T-cell (primary cell): ENCODE measurements around the gene TP53I11. TPM values are rescaled to one million over a fixed set of nuclear protein-coding genes. Genes with fewer than 3 reads are reported as not detected.

Experiments used
- ATAC-seq, 4 experiments: fragments of 200-7000 bp in 3 of 4; fragments of 150-1000 bp in 1 of 4; cut with Tn5 transposase; replicated peaks in 1 of 4; 1 replicate in 3 of 4; 2 replicates in 1 of 4; pipeline ENCODE4 v1.10.0; 2021; ENCODE audit warnings: moderate library complexity in 3 of 4, mild to moderate bottlenecking in 2 of 4, moderate number of reproducible peaks in 1 of 4
- CTCF ChIA-PET, 2 donors: fragments of 300-600 bp; sonication (Branson Sonifier 250); formaldehyde crosslinking; loops; one replicate each; lab custom pipeline; 2022; ENCODE audit warnings: antibody characterized with exemption in 2 of 2; lab: Charles Lee
- POLR2A ChIA-PET, 2 donors: fragments of 300-600 bp; sonication (Branson Sonifier 250); formaldehyde crosslinking; loops; one replicate each; lab custom pipeline; 2022; ENCODE audit warnings: antibody characterized with exemption in 2 of 2; lab: Charles Lee
- DNase-seq, 35 experiments: peaks; one replicate each; pipeline versions ENCODE4 v3.0.0 to v3.0.0-alpha.2; 2013 to 2023
- H3K27ac ChIP-seq: one replicate; pipeline ENCODE4 v1.5.1; 2013; ENCODE audit warnings: low read length
- H3K27me3 ChIP-seq, 2 experiments: replicated peaks in 1 of 2; 1 replicate in 1 of 2; 2 replicates in 1 of 2; pipeline versions ENCODE4 v1.6.1 to v1.7.0; 2013; ENCODE audit warnings: low read length in 1 of 2, mixed read lengths in 1 of 2; ENCODE audit not compliant: control insufficient read depth in 2 of 2, insufficient read depth in 2 of 2; ENCODE audit errors: extremely low read depth in 1 of 2
- H3K36me3 ChIP-seq, 2 donors: 1 replicate in 1 of 2; 2 replicates in 1 of 2; pipeline versions ENCODE4 v1.6.1 to v1.7.0; 2013; ENCODE audit warnings: low read length in 1 of 2; ENCODE audit not compliant: control insufficient read depth in 2 of 2, insufficient read depth in 1 of 2; ENCODE audit errors: extremely low read depth in 1 of 2
- H3K4me1 ChIP-seq, 2 experiments: 1 replicate in 1 of 2; 2 replicates in 1 of 2; pipeline versions ENCODE4 v1.6.1 to v1.7.0; 2013; ENCODE audit warnings: low read length in 2 of 2, mixed read lengths in 1 of 2; ENCODE audit not compliant: insufficient read depth in 2 of 2, control insufficient read depth in 1 of 2; ENCODE audit errors: extremely low read depth in 1 of 2
- H3K4me3 ChIP-seq, 2 donors: 1 replicate in 1 of 2; 2 replicates in 1 of 2; pipeline versions ENCODE4 v1.5.1 to v1.7.0; 2013; ENCODE audit warnings: mild to moderate bottlenecking in 2 of 2, low read length in 1 of 2, moderate library complexity in 1 of 2; ENCODE audit not compliant: control insufficient read depth in 1 of 2; ENCODE audit errors: extremely low read depth in 1 of 2
- H3K9me3 ChIP-seq: 2 replicates; pipeline ENCODE4 v1.7.0; 2013
- H3K27ac Mint-ChIP-seq, 2 donors: one replicate each; pipeline ENCODE4 v1.8.0; 2020 to 2021; ENCODE audit warnings: mild to moderate bottlenecking in 2 of 2, mixed read lengths in 2 of 2
- H3K27me3 Mint-ChIP-seq, 2 donors: one replicate each; pipeline ENCODE4 v1.8.0; 2021 to 2022; ENCODE audit warnings: mixed read lengths in 2 of 2
- H3K36me3 Mint-ChIP-seq: one replicate; pipeline ENCODE4 v1.8.0; 2021; ENCODE audit warnings: mixed read lengths
- H3K4me1 Mint-ChIP-seq, 3 donors: one replicate each; pipeline ENCODE4 v1.8.0; 2020 to 2022; ENCODE audit warnings: mixed read lengths in 3 of 3, mild to moderate bottlenecking in 1 of 3
- H3K4me3 Mint-ChIP-seq, 3 donors: one replicate each; pipeline ENCODE4 v1.8.0; 2020 to 2022; ENCODE audit warnings: mild to moderate bottlenecking in 3 of 3, mixed read lengths in 3 of 3, moderate library complexity in 3 of 3
- H3K9me3 Mint-ChIP-seq, 3 donors: one replicate each; pipeline ENCODE4 v1.8.0; 2020 to 2022; ENCODE audit warnings: mixed read lengths in 3 of 3
- WGBS: methylation state at CpG from one replicate; pipeline ENCODE4 v1.1.5; 2013; ENCODE audit warnings: missing lambda C conversion rate; ENCODE audit not compliant: insufficient coverage; 5-methylcytosine and 5-hydroxymethylcytosine counted together
- total RNA-seq, 35 experiments: library from RNA in 6 of 35; stranded (reverse) in 6 of 35; fragments of 120-200 nt in 1 of 35; gene quantifications; one replicate each; pipeline versions ENCODE4 v1.2.1 to v1.2.4 and lab custom pipeline; 2013 to 2026

TP53I11 gene
- total RNA-seq, 5 donors from 2014 or later (not counting 1 experiment from before 2014, with no cell fraction given), result 6.6 to 27.0 (median 16.4) TPM

DNA sequence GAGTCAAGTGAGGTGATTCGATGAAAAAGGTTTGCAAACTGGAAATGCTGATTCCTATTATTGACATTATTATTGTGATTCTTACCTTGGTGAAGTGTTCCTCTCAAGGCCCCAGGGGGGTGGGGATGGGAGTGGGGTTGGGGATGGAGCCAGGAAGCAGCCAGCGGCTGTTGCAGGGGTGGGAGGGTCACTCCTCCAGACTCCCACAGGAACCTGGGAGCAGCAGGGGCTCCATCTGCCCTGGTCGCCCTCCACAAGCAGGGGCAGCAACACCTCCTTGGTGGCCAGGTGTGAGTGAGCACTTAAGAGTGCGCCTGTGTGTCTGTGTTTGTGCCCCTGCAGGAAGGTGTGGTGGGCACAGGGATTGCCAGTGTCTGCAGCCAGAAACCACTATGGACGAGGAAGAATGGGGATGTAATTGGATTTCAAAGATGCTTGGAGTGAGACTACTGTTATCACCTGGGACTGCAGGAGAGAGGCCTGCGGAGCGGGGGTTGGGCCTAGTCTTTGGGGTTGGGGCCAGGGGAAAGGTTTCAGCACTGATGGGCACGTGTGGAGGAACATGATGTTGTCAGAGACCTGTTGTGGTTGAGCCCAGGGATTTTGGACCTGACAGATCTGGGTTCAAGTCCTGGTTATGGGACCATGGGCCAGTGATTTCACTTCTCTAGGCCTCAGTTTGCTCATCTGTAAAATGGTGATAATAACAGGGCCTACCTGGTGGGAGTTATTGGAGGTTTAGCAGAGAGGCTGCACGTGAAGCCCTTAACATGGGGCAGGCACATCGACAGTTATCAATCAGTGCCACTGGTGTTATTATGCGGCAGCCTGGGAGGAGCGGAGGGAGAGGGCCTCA lies 3.6 kb upstream of the TP53I11 start:
- 83% methylated on average over 8 of the region's 12 CpGs for WGBS
- DNase-seq, result no peak
- no peaks in the 10 kb centered on the region for H3K9me3 Mint-ChIP-seq

DNA sequence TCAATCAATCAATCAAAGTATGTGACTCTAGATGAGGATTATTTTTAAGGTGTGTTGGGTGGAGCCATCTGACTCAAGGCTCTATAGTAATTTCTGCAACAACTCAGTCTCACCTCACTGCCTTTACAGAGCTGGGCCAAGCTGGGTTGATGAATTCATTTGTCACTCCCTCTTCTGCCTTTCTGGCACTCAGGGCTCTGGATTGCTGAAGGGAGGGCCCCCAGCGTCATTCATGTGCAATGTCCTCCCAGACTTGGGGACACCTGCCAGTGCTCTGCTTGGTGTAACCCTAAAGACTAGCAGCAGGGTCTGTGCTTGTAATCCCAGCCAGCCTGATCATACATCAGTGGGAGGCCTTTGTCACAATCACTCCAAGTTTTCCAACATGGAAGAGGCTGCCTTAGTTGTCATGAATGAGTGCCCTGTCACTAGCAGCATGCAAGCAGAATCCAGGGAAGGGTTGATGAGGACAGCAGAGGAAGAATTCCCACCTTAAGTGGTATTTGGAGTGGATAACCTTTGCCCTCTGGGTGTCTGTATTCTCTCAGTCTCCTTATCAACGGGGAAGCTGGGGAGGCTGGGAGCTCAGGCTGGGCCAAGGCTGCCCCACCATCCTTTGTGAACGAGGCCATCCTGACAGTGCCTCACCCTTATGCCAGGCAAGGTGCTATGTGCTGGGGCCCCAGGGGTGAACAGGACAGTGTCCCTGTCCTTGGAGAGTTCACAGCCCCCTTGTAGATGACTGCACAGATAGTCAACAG lies 2.0 kb upstream of the TP53I11 start:
- DNase-seq (no peak), ATAC-seq (no peak)
- Mint-ChIP-seq H3K9me3 (no peaks in the 10 kb centered on the region), H3K4me3 (no peak overlapping the region), H3K4me1 (peaks cover 0 to 17% (median 4%) of the 10 kb centered on the region in 3 donors), H3K27ac (no peak overlapping the region), H3K36me3 (no peaks in the 10 kb centered on the region), H3K27me3 (no peaks in the 10 kb centered on the region)
- H3K4me1 ChIP-seq, result peaks cover 0 to 23% of the 10 kb centered on the region in 2 experiments
- no peaks in the 10 kb centered on the region for H3K9me3 ChIP-seq
- H3K27ac ChIP-seq, result no peak overlapping the region
- ChIA-PET POLR2A (interaction anchor here in 1 of 2 donors (0.7 kb wide), 1 partner anchor 29 kb away, joined by 3 read pairs; no protein-coding TSS in a partner anchor), CTCF (interaction anchor here in 1 of 2 donors (1.1 kb wide), 1 partner anchor 23 kb away, joined by 3 read pairs; no protein-coding TSS in a partner anchor)
- peaks cover 0 to 13% of the 10 kb centered on the region in 2 experiments for H3K27me3 ChIP-seq
- WGBS, result 90% methylated on average over 2 of the region's 3 CpGs
- no peaks in the 10 kb centered on the region for H3K36me3 ChIP-seq
- no peak overlapping the region for H3K4me3 ChIP-seq

More for the DNA sequence above, 3.6 kb upstream of the TP53I11 start:
- H3K27me3 ChIP-seq, result peaks cover 0 to 7% of the 10 kb centered on the region in 2 experiments
- no peak overlapping the region for H3K27ac Mint-ChIP-seq
- H3K4me3 ChIP-seq, result no peak overlapping the region
- CTCF ChIA-PET, result interaction anchor here (0.6 to 0.7 kb wide), 2 partner anchors 17 to 900 kb away, joined by 3 to 4 read pairs; no protein-coding TSS in a partner anchor
- H3K36me3 Mint-ChIP-seq, result no peaks in the 10 kb centered on the region
- no peaks in the 10 kb centered on the region for H3K36me3 ChIP-seq
- peaks cover 0 to 15% of the 10 kb centered on the region in 2 experiments for H3K4me1 ChIP-seq
- no peak overlapping the region for H3K27ac ChIP-seq
- no peak overlapping the region for H3K4me3 Mint-ChIP-seq
- H3K9me3 ChIP-seq, result no peaks in the 10 kb centered on the region
- H3K27me3 Mint-ChIP-seq, result no peaks in the 10 kb centered on the region
- ATAC-seq, result no peak
- peaks cover 0 to 7% (median 0%) of the 10 kb centered on the region in 3 donors for H3K4me1 Mint-ChIP-seq
- POLR2A ChIA-PET, result no interaction called here

DNA sequence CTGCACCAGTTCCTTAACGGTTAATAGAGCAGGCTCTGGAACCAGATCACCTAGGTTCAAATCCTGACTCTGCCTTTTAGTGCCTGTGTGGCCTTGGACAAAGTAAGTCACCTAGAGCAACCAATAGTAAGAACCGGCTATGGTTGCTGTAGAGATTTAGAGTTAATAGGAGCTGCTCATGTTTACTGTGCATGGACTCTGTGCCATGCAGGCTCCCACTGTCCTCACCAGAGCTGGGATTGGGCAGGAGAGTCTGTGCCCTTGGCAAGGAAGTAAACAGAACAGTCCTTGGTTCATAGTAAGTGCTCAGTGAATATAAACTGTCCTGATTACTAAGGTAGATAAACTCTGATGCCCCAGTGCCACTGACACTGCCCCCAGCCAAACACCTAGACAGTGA lies 1.4 kb upstream of the TP53I11 start:
- ChIA-PET CTCF (interaction anchor here (0.5 to 1.1 kb wide), 2 partner anchors 23 to 595 kb away, joined by 3 read pairs; no protein-coding TSS in a partner anchor), POLR2A (no interaction called here)
- 75% methylated on average over 2 of the region's 2 CpGs for WGBS
- peaks cover 0 to 13% of the 10 kb centered on the region in 2 experiments for H3K27me3 ChIP-seq
- ATAC-seq (no peak), DNase-seq (no peak)
- Mint-ChIP-seq H3K4me1 (peaks cover 0 to 17% (median 4%) of the 10 kb centered on the region in 3 donors), H3K27me3 (no peaks in the 10 kb centered on the region), H3K36me3 (no peaks in the 10 kb centered on the region), H3K9me3 (no peaks in the 10 kb centered on the region), H3K27ac (no peak overlapping the region), H3K4me3 (peak overlapping the region in 2 of 3 donors; percentile 51 to 71)
- no peaks in the 10 kb centered on the region for H3K9me3 ChIP-seq
- no peaks in the 10 kb centered on the region for H3K36me3 ChIP-seq
- peaks cover 0 to 23% of the 10 kb centered on the region in 2 experiments for H3K4me1 ChIP-seq
- no peak overlapping the region for H3K27ac ChIP-seq
- no peak overlapping the region for H3K4me3 ChIP-seq

GRCh38 chr11:44950031-44950624 lies 555 bp downstream of the TP53I11 start:
- peaks cover 0 to 16% (median 4%) of the 10 kb centered on the region in 3 donors for H3K4me1 Mint-ChIP-seq
- ChIA-PET CTCF (interaction anchor here in 1 of 2 donors (0.7 to 1.0 kb wide), 3 partner anchors 9 to 151 kb away, joined by 3 read pairs; no protein-coding TSS in a partner anchor), POLR2A (no interaction called here)
- peak overlapping the region; percentile 73 to 74 for H3K4me3 ChIP-seq
- under 1% methylated on average over 63 of the region's 63 CpGs for WGBS
- H3K27ac ChIP-seq, result no peak overlapping the region
- no peaks in the 10 kb centered on the region for H3K36me3 Mint-ChIP-seq
- H3K4me1 ChIP-seq, result peaks cover 0 to 23% of the 10 kb centered on the region in 2 experiments
- H3K27me3 ChIP-seq, result peaks cover 0 to 13% of the 10 kb centered on the region in 2 experiments
- no peak overlapping the region for H3K27ac Mint-ChIP-seq
- no peaks in the 10 kb centered on the region for H3K27me3 Mint-ChIP-seq
- H3K36me3 ChIP-seq, result no peaks in the 10 kb centered on the region
- DNase-seq (peak in 18 of 35 experiments; percentile 2 to 44 (median 20)), ATAC-seq (peak in 3 of 4 experiments; percentile 20 to 41 (median 34))
- H3K9me3 Mint-ChIP-seq, result no peaks in the 10 kb centered on the region
- no peaks in the 10 kb centered on the region for H3K9me3 ChIP-seq
- peak overlapping the region; percentile 84 to 85 (median 85) for H3K4me3 Mint-ChIP-seq

DNA sequence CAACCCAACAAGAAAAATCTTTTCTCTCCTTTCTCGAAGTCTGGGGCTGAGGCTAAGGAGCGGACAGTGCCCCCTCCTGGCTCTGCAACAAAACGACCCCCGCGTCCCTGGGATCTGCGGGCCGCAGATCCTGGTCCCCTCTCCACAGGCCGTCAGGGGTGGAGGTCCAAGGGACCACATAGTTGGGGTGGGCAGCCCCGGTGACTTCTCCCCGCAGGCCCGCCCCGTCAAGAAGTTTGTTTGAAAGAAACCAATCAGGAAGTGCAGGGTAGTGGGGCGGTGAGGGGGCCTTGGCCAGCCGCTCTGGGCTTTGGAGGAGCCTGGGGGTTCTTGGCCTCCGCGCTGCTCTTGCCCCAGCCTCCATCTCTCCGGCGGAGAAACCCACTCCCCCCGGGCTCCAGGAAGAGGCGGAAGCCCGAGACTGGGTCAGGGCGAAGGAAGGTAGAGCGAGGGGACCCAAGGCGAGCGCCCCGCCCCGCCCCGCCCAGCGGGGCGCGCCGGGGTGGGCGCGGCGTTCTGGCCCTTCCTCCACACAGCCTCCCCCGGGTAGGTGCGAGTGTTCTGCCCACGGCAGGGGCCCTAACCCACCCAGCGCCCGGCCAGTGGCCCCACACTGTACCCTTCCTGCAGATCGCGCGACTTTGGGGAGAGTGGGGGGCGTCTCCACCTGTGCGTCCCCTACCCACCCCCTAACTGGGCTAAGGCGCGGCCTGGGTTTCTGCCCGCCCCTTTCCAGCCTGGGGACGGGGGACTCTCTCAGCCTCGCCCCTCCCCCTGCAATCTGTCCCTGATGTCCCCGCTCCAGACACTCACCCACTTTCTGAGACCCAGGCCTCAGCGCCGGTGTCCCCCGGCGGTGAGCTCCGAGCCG lies 1.3 kb downstream of the TP53I11 start:
- WGBS, result 1% methylated on average over 49 of the region's 57 CpGs
- H3K27me3 Mint-ChIP-seq, result no peaks in the 10 kb centered on the region
- no peaks in the 10 kb centered on the region for H3K9me3 ChIP-seq
- ChIA-PET POLR2A (no interaction called here), CTCF (interaction anchor here in 1 of 2 donors (0.7 kb wide), 1 partner anchor 25 kb away, joined by 3 read pairs; no protein-coding TSS in a partner anchor)
- peaks cover 0 to 18% (median 4%) of the 10 kb centered on the region in 3 donors for H3K4me1 Mint-ChIP-seq
- no peaks in the 10 kb centered on the region for H3K36me3 Mint-ChIP-seq
- peak overlapping the region; percentile 73 to 74 for H3K4me3 ChIP-seq
- H3K9me3 Mint-ChIP-seq, result no peaks in the 10 kb centered on the region
- peaks cover 0 to 23% of the 10 kb centered on the region in 2 experiments for H3K4me1 ChIP-seq
- H3K36me3 ChIP-seq, result no peaks in the 10 kb centered on the region
- peak overlapping the region; percentile 84 to 85 (median 85) for H3K4me3 Mint-ChIP-seq
- H3K27me3 ChIP-seq, result peaks cover 0 to 13% of the 10 kb centered on the region in 2 experiments
- peak overlapping the region; percentile 41 for H3K27ac ChIP-seq
- DNase-seq (peak in 20 of 35 experiments; percentile 6 to 56 (median 23)), ATAC-seq (peak; percentile 44 to 53 (median 46))
- H3K27ac Mint-ChIP-seq, result peak overlapping the region; percentile 52 to 68
